SHP77 (cell line): ENCODE results near the gene ARNT2.

Experiments
- DNase-seq, 2 experiments: peaks; one replicate each; lab custom pipeline; 2025; lab: John Stamatoyannopoulos, UW

The ARNT2 gene

GRCh38 chr15:80556694-80557367, 152.6 kb downstream of the ARNT2 start:
- no peak for DNase-seq

GRCh38 chr15:80557441-80558234, 153.5 kb downstream of the ARNT2 start:
- DNase-seq = no peak

- DNase-seq = no peak
Observed at GRCh38 chr15:80558631-80559319, 154.6 kb downstream of the ARNT2 start.

- DNase-seq = no peak
Observed at GRCh38 chr15:80559320-80559693, 155.1 kb downstream of the ARNT2 start.

- no peak for DNase-seq
Observed at GRCh38 chr15:80559761-80560160, 155.6 kb downstream of the ARNT2 start.

- no peak for DNase-seq
Observed at GRCh38 chr15:80560601-80561400, 156.6 kb downstream of the ARNT2 start.

- DNase-seq = no peak
Observed at GRCh38 chr15:80561500-80561899, 157.3 kb downstream of the ARNT2 start.

GRCh38 chr15:80562033-80562432, 157.9 kb downstream of the ARNT2 start:
- DNase-seq = no peak

- no peak for DNase-seq
Observed at GRCh38 chr15:80562846-80563245, 158.7 kb downstream of the ARNT2 start.

- no peak for DNase-seq
Observed at GRCh38 chr15:80563372-80563997, 159.3 kb downstream of the ARNT2 start.

GRCh38 chr15:80564056-80564455, 159.9 kb downstream of the ARNT2 start:
- DNase-seq = no peak

- DNase-seq = no peak
Observed at GRCh38 chr15:80565398-80565797, 161.2 kb downstream of the ARNT2 start.

GRCh38 chr15:80565988-80566387, 161.8 kb downstream of the ARNT2 start:
- DNase-seq = no peak

- DNase-seq = peak; percentile 60 to 72
Observed at GRCh38 chr15:80567721-80568157, 163.6 kb downstream of the ARNT2 start.

- DNase-seq = no peak
Observed at GRCh38 chr15:80568298-80568697, 164.1 kb downstream of the ARNT2 start.

GRCh38 chr15:80568876-80569605, 164.9 kb downstream of the ARNT2 start:
- no peak for DNase-seq

- DNase-seq = no peak
Observed at GRCh38 chr15:80569656-80570055, 165.5 kb downstream of the ARNT2 start.

- DNase-seq = no peak
Observed at GRCh38 chr15:80570553-80570952, 166.4 kb downstream of the ARNT2 start.

- no peak for DNase-seq
Observed at GRCh38 chr15:80572337-80572736, 168.2 kb downstream of the ARNT2 start.

GRCh38 chr15:80573606-80574005, 169.4 kb downstream of the ARNT2 start:
- no peak for DNase-seq

- no peak for DNase-seq
Observed at GRCh38 chr15:80574590-80574989, 170.4 kb downstream of the ARNT2 start.
